K562 (cell line): Measurements from ENCODE around the gene NYNRIN. TPM values are rescaled to one million over a fixed set of nuclear protein-coding genes. Genes with fewer than 3 reads are reported as not detected.

Source experiments
- CCNT2 ChIP-seq: IDR thresholded peaks from 2 replicates; pipeline ENCODE4 v1.6.1; 2011; ENCODE audit warnings: borderline replicate concordance, low read depth, mild to moderate bottlenecking, moderate library complexity, mixed read lengths, low read length; ENCODE audit not compliant: insufficient read length; ENCODE audit errors: extremely low read depth
- COPS2 ChIP-seq: fragments of 450-650 bp; conservative IDR thresholded peaks from 2 replicates; pipeline ENCODE4 v1.6.1; 2016; ENCODE audit warnings: mild to moderate bottlenecking, moderate library complexity
- E2F3 ChIP-seq: fragments of 250-450 bp; sonication (Bioruptor Pico); IDR thresholded peaks from 2 replicates; pipeline ENCODE4 v1.4.0; 2020; ENCODE audit warnings: mild to moderate bottlenecking
- HDAC3 ChIP-seq: fragments of 450-650 bp; IDR thresholded peaks from 2 replicates; pipeline ENCODE4 v1.6.1; 2018; ENCODE audit warnings: borderline replicate concordance, mild to moderate bottlenecking, moderate library complexity; ENCODE audit not compliant: partially characterized antibody
- NFE2 ChIP-seq: IDR thresholded peaks from 2 replicates; pipeline ENCODE4 v1.6.1; 2014; ENCODE audit warnings: antibody characterized with exemption, low read depth
- NR2F6 ChIP-seq: fragments of 450-650 bp; formaldehyde crosslinking; IDR thresholded peaks from 2 replicates; pipeline ENCODE4 v1.4.0; 2020; ENCODE audit warnings: mild to moderate bottlenecking
- PRPF4 ChIP-seq: fragments of 200-400 bp; formaldehyde crosslinking; IDR thresholded peaks from one replicate; pipeline ENCODE4 v1.6.1; 2017; ENCODE audit warnings: low read length, low read depth, mild to moderate bottlenecking; ENCODE audit not compliant: insufficient read depth, poor library complexity, severe bottlenecking
- REST ChIP-seq, 2 experiments: fragments of 450-650 bp; formaldehyde crosslinking in 1 of 2; IDR thresholded peaks; 2 replicates each; pipeline versions ENCODE4 v1.4.0 to v1.6.1; 2014 to 2020; ENCODE audit warnings: mild to moderate bottlenecking in 2 of 2, borderline replicate concordance in 1 of 2, low read depth in 1 of 2
- SNRNP70 ChIP-seq: fragments of 200-400 bp; formaldehyde crosslinking; optimal IDR thresholded peaks from 2 replicates; pipeline ENCODE3; 2017; ENCODE audit warnings: low read depth, low read length
- ZNF133 ChIP-seq: fragments of 250-450 bp; sonication (Bioruptor Pico); IDR thresholded peaks from 2 replicates; pipeline ENCODE4 v1.4.0; 2020; ENCODE audit warnings: mild to moderate bottlenecking
- polyA plus RNA-seq, 8 experiments: library from polyadenylated mRNA; depleted of rRNA in 4 of 8; stranded (reverse) in 5 of 8; unstranded in 3 of 8; fragments of >200 nt; fragmentation: Nextera tagmentation in 2 of 8; fragmentation: Illumina TruSeq in 1 of 8; extraction: Ambion mirVana in 2 of 8; extraction: Trizol in 1 of 8; gene quantifications; 2 replicates each; pipeline versions ENCODE4 v1.2.1 to v1.2.3, GENCODE V29; 2011 to 2014; ENCODE audit warnings: inconsistent platforms in 1 of 8, missing spikeins in 1 of 8
- total RNA-seq, 7 experiments: library from RNA; depleted of rRNA in 6 of 7; stranded (reverse); fragments of >200 nt in 6 of 7; fragmentation: Illumina TruSeq in 2 of 7; extraction: Trizol in 2 of 7; gene quantifications; 2 replicates each; pipeline versions ENCODE4 v1.2.1 to v1.2.3, GENCODE V29; 2011 to 2021; ENCODE audit warnings: low replicate concordance in 1 of 7
- TF ChIP-seq, protein P1 (sequence below): fragments of 250-450 bp; sonication (Bioruptor Pico); IDR thresholded peaks from 2 replicates; pipeline ENCODE4 v1.8.0; 2021; ENCODE audit warnings: borderline replicate concordance, mild to moderate bottlenecking, moderate library complexity; ENCODE audit not compliant: poor library complexity, severe bottlenecking
- TF ChIP-seq, protein P2 (sequence below): IDR thresholded peaks from 2 replicates; pipeline ENCODE4 v1.6.1; 2012; ENCODE audit warnings: low read depth, low read length, improper control_type of control experiment, borderline replicate concordance
- TF ChIP-seq, protein P3 (sequence below): sonication (generic); formaldehyde crosslinking; IDR thresholded peaks from 2 replicates; pipeline ENCODE4 v1.8.1; 2023; ENCODE audit warnings: mild to moderate bottlenecking, missing genetic modification reagents

NYNRIN gene
- total and polyA plus RNA-seq, 9 of the 15 experiments (the other 6 are each of a cell fraction or from before 2014, with no cell fraction given), result 0.04 to 1.2 (median 0.28) TPM

GRCh38 chr14:24442240-24443052, 43.6 kb downstream of the NYNRIN start, which contains the start of gene SDR39U1 (continued):
- TF ChIP-seq REST (IDR thresholded peaks at IDR 0.05; ENCODE audit: borderline replicate concordance), result peak; percentile 30; the same call in 1 of the 2 replicates
- no peak for TF ChIP-seq REST (CRISPR knock-in tag; IDR thresholded peaks at IDR 0.05; ENCODE audit: low read depth)
- no peak for TF ChIP-seq CCNT2
- no peak for TF ChIP-seq SNRNP70
- TF ChIP-seq, protein P1, sequence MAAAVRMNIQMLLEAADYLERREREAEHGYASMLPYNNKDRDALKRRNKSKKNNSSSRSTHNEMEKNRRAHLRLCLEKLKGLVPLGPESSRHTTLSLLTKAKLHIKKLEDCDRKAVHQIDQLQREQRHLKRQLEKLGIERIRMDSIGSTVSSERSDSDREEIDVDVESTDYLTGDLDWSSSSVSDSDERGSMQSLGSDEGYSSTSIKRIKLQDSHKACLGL (CRISPR knock-in tag), result no peak
- TF ChIP-seq, protein P2, sequence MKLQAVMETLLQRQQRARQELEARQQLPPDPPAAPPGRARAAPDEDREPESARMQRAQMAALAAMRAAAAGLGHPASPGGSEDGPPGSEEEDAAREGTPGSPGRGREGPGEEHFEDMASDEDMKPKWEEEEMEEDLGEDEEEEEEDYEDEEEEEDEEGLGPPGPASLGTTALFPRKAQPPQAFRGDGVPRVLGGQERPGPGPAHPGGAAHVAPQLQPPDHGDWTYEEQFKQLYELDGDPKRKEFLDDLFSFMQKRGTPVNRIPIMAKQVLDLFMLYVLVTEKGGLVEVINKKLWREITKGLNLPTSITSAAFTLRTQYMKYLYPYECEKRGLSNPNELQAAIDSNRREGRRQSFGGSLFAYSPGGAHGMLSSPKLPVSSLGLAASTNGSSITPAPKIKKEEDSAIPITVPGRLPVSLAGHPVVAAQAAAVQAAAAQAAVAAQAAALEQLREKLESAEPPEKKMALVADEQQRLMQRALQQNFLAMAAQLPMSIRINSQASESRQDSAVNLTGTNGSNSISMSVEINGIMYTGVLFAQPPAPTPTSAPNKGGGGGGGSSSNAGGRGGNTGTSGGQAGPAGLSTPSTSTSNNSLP, result no peak
- no peak for TF ChIP-seq NFE2
- no peak for TF ChIP-seq ZNF133
- TF ChIP-seq, protein P3, sequence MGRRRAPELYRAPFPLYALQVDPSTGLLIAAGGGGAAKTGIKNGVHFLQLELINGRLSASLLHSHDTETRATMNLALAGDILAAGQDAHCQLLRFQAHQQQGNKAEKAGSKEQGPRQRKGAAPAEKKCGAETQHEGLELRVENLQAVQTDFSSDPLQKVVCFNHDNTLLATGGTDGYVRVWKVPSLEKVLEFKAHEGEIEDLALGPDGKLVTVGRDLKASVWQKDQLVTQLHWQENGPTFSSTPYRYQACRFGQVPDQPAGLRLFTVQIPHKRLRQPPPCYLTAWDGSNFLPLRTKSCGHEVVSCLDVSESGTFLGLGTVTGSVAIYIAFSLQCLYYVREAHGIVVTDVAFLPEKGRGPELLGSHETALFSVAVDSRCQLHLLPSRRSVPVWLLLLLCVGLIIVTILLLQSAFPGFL (CRISPR knock-in tag), result no peak
- no peak for TF ChIP-seq NR2F6 (CRISPR knock-in tag)
- TF ChIP-seq HDAC3, result no peak
- no peak for TF ChIP-seq PRPF4
- TF ChIP-seq E2F3 (CRISPR knock-in tag), result no peak
- no peak for TF ChIP-seq COPS2
